HG03066 (cell line): ENCODE data around the gene IFT43.

Experiments
- ATAC-seq: cut with Tn5 transposase; IDR thresholded peaks from one replicate; pipeline ENCODE4 v1.9.1; 2021; ENCODE audit warnings: low read depth; ENCODE audit not compliant: unreplicated experiment

IFT43 gene

DNA sequence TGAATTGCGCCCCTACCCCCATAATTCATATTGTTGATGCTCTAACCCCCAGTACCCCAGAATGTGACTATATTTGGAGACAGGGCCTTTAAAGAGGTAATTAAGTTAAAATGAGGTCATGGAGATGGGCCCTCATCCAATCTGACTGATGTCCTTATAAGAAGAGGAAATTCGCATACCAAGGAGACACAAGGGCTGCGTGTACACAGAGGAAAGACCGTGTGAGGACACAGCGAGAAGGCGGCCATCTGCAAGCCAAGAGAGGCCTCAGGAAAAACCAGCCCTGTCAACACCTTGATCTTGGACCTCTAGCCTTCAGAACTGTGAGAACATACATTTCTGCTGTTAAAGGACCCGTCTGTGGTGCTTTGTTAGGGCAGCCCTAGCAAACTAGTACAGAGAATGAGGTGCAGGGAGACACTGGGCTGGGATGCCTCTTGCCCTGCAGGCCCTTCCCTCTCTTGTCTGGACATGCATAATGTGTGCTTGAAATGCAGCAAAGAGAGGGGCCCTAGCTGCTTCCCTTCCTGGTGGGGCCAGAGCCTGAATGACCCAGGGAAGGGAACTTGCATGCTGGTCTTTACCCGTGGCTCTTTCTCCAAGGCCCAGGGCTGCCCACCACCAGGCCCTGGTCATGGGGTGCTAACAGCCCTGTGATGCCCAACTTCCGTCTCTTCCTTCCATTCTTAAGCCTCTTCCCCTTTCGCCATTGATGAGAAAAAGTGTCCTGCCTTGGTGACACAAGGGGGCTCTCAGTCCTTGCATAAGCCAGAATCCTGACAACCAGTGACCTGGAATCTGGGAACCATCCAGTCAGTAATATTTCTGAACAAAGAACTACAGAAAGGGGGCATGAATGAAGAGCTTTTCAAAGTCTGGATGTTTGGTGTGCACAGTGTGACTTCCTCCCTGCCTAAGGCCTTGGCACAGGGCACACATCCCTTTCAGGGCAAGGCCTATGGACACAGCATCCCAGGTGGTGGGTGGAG, 116.1 kb downstream of the IFT43 start:
- ATAC-seq = no peak

DNA sequence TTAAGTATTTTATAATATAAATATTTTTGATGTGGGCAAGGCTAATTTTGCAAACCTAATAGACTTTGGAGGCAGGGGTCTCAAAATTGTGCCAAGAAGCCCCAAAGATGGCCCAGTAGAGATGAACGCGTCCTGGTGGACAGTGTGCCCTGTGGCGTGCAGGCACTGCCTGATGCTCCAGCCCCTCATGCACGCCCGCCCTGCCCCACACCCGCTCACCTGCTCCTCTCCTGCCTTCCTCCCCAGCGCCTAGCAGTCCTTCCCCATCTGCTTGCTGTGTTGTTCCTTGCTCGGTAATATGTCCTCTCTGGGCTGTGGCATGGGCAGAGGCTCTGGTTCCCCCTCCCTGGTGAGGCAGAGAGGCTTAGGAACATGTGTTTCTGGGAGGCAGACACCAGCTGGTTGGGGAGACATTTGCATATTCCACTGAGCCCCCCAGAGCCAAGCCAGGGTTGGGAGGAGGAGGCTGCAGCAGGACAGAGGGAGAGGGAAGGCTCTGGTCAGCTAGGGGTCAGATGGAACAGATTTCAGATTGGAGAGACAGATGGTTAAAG, 119.3 kb downstream of the IFT43 start:
- ATAC-seq = no peak

DNA sequence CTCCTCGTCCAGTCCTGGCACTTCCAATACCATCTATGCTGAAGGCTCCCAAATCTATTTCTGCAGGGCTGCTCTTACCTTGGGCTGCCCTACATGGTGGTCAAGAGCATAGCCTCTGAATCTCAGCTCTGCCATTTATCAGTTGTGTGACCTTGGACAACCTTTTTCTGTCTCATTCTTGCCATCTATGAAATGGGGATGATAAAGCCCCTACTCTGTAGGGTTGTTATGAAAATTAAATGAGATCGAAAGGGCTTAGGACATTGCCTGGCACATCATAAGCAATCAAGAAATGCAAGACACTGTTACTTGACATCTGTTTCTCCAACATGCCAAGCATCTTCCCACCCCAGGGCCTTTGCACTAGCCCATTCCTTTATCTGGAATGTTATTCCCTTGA, 120.6 kb downstream of the IFT43 start:
- no peak for ATAC-seq

DNA sequence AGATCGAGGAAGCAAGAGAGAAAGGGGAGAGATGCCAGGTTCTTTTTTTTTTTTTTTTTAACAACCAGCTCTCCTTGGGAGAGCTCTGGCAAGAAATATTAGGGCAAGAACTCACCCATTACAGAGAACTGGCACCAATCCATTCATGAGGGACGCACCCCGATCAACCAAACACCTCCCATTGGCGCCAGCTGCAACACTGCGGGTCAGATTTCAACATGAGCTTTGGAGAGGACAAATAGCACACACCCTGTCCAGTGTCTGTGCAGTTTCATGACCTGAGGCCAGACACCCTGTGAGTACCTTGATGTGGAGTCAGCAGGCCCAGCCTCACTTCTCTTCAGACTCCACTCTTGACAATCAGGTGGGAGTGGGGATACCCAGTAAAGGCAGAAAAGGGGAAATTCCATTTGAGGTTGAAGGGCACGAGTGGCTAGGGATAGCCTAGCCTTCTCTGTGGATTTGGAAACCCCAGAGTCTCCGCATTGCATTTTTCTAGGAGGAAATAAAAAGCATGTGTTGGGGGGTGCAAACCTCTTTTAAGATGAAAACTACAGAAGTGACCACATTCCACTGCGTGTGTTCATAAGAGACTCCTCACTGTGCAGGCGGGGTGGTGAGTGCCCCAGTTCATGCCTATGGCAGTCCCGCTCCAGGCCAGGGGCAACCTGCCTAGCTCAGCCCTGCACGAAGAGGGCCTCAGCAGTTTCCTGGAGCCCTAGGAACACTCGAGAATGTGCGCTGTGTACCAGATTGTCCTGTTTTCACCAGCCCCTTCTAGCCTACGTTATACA, 123.7 kb downstream of the IFT43 start:
- ATAC-seq = no peak

DNA sequence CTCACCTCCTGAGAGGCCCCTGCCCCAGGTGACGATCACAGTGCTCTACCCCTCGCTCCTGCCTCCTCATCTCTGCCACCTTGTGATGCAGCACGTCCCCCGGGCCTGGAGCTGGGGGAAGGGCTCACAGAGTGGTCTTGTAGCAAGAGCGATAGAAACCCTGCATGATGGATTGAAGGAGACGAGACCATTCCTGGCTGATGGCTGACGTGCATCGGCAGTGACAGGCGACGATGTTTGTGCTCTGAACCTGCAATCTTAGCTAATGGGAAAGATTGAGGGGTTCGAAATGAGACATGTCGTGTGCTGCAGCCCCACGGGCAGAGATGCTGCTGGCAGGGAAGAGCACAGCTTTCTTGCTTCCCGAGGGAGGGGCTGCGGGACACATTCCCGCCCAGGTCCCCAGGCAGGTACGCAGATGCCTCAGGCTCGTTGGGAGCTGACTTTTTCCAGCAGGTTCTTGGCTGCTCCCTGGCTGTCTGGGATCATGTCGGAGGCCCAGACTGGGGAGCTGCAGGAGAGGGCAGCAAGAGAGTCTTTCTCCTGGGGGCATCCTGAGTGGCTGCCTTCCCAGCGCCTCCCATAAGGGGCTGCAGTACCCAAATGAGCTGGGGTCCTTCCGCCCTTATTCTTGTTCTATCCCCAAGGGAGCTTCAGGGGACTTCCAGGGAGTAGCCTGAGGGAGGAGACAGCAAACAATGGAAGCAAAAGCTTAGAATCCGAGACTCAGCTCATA, 127.5 kb downstream of the IFT43 start:
- ATAC-seq = no peak

DNA sequence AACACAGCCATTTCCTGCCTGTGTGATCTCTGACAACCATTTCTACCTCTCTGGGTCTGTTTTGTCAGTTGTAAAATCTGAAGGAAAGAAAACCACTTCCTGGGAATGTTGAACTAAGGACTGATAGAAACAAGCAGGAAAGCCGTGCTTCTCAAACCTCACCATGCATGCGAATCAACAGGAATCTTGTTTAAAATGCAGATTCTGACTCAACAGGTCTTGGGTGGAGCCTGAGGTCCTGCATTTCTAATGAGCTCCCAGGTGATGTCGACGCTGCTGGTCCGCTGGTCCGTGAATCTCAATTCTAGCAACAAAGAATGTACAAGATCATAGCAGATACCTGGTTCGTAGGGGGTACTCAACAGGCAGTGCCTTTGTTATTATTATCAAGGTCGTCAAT, 128.1 kb downstream of the IFT43 start:
- no peak for ATAC-seq

DNA sequence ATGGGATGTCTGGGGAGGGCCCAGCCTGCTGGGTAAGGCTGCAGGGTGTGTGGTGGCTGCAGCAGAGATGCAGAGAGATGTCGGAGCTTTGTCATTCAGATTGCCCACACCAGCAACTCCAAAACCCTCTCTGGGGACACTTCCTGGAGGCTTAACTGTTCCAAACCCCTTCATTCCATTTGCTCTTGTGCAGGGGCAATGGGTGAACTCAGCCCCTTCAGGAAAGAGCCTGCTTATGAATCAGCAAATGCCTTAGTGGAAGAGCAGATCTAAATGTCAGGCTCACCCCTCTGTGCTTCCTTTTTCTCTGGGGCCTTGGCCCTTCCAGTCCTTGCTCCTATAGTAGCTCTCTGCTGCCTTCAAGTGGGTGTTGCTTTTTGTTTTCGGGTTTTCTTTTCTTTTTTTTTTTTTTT, 129.5 kb downstream of the IFT43 start:
- ATAC-seq = no peak

DNA sequence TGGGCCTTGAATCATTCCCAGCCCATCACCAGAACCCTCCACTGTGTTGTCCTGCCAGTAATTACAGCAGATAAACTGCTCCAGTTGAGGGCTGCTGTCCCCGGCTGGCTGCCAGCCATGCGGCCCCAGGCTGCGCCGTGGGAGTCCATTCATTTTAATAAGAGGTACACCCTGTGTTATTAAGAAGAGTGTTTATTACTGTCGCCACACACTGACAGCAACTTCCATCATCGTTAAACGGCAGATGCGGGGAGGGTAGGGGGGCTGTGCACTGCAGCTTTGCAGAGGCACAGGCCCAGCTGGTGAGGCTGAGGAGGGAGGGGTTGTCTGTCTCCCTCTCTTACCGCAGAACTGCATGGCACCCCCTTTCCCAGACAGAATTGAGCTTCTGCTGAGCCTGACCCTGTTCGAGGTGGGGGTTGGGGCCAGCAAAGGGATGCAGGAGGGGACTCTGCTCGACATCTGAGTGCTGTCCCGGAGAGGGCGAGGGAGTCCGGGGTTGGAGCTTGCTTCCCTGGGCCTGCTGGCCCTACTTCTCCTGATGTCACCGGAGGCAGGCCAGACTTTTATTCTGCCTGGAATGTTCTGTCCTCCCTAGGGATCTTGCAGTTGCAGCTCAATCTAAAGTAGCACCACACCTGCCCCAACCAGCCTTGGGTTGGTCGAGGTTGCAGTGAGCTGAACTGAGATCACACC, 132.4 kb downstream of the IFT43 start:
- ATAC-seq = no peak

DNA sequence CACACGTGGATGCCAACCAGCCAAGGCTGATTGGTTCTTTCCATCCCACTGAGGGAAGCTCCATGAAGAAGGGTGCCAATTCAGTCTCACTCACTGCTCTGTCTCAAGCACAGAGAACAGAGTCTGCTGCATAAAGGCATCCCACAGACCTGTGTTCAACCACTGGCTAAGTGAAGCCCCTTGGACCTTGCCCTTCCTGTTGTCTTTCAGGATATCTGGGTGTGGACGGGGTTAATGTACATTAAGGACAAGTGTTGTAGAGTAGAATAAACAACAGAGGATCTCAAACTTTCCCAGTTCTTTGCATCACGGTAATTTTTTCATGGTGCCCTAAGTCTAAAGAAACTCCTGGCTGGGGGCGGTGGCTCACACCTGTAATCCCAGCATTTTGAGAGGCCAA, 133.0 kb downstream of the IFT43 start:
- ATAC-seq = no peak

DNA sequence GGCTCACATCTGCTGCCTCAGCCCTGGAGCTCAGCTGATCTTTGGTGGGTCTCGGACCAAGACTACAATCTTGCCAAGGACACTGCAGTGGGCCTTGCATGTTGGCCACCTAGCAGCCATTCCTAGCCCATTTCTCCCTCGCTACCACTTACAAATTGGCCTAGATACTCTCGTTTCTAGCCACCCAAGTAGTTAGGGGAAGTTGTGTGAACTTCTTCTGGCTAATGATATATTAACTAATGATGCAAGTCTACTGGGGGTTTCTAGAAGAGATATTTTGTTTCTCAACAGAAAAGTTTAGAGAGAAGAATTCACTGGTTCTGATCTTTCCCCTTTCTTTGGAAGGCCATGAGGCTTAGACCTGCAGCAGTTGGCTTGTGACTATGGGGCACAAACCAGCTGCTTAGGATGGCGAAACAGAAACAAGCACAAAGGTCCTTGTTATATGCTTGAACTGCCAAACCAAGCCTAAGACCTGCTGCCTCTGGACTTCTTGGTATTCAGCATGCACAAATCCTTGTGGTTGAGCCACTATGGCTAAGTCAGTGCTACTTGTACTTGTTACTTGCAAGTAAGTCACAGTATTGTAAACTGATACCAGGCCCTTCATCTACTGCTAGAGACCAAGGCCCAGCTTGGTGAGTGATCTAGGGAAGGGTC, 135.7 kb downstream of the IFT43 start:
- no peak for ATAC-seq

DNA sequence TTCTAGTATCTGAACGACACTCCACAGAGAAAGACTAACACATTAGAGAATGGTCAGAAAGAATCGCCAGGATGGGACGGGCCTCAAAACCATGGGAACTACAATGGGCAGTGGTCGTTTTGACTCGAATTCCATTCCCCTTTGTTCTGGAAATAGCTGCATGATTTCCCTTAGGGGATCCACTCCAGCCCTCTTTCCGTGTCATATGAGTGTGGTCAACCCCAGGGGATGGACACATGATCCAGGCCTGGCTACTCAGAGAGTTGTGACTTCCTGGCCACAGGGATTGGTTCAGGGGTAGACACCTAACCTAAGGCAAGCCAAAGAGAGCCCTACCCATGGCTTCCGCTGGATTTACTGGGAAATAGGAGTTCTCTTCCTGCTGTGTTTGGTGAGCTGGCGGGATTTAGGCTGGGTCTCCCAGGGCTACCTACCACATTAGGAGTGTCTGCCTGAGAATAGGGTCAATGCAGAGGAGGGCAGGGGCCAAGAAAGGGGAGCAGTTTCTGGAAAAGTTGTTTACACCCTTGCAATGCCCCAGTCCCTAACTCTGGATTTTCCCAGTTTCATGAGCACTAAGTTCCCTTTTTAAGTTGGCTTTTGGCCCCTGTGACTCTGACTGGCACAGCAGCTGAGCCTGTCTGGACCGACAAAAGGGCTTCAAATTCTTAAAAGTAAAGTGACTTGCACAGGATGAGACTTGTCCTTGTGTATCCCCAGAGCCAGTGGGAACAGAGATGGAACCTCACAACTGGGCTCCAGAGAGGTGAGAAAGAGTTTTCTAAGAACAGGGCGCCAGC, 138.1 kb downstream of the IFT43 start:
- ATAC-seq = no peak

DNA sequence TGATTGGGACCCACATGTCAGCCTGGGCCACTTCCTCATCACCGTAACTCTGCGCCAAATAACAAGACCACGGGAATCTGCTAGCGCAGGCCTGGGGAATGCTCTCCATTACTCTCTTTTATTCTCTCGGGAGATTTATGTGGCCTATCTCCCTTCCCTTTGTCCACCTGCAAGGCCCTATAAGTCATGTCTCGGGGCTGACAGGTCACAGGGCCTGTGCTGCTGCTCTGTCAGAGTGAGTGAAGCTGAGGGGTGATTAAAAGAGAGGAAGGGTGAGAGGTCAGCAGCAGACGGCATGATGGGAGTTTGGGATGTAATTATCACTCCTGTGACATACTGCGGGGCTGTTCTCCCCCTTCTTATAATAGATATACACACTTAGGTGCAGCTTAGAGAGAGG, 139.9 kb downstream of the IFT43 start:
- no peak for ATAC-seq

DNA sequence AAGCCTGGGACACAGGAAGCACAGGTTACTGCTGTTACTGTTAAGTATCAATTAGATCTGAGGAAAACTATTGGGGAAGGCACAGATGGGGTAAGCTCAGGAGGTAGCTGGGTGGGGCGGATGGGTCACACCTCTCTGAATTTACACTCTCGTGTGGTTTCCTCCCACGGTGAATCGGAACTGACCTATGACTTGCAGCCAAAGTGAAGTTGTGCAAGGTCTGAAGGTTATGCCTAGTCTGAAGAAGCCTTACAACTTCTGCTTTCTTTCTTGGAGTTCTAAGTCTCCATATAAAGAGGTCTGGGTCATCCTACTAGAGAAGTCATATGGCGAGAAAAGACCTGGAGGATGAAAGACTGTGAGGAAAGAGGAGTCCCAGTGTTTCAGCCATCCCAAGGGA, 140.5 kb downstream of the IFT43 start:
- no peak for ATAC-seq

DNA sequence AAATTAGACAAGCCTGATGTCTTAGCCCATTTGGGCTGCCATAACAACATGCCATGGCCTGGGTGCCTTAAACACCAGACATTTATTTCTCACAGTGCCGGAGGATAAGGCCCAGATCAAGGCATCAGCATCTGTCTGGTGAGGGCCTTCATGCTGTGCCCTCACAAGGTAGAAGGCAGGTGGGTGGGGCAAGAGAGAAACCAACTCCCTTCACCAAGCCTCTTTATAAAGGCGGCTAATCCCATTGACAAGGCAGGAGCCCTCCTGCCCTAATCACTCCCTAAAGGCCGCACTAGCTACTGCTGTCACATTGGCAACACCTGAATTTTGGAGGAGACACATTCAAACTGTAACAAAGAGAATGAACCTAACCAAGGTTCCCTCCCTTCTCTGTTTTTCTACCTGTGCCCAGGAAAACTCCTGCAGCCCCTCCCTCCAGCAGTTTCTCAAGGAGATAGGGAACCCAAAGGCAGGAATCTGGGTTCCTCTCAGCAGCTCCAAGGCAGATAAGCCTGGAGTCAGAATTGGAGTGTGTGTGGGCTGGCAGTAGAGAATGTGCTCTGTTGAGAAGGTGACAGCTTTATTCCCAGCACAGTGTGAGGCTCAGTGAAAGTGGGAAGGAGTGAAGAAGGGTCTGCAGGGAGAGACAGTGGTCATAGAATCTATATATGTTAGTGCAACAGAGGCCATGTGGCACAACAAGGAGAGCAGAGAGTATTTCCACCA, 144.5 kb downstream of the IFT43 start:
- ATAC-seq = no peak

DNA sequence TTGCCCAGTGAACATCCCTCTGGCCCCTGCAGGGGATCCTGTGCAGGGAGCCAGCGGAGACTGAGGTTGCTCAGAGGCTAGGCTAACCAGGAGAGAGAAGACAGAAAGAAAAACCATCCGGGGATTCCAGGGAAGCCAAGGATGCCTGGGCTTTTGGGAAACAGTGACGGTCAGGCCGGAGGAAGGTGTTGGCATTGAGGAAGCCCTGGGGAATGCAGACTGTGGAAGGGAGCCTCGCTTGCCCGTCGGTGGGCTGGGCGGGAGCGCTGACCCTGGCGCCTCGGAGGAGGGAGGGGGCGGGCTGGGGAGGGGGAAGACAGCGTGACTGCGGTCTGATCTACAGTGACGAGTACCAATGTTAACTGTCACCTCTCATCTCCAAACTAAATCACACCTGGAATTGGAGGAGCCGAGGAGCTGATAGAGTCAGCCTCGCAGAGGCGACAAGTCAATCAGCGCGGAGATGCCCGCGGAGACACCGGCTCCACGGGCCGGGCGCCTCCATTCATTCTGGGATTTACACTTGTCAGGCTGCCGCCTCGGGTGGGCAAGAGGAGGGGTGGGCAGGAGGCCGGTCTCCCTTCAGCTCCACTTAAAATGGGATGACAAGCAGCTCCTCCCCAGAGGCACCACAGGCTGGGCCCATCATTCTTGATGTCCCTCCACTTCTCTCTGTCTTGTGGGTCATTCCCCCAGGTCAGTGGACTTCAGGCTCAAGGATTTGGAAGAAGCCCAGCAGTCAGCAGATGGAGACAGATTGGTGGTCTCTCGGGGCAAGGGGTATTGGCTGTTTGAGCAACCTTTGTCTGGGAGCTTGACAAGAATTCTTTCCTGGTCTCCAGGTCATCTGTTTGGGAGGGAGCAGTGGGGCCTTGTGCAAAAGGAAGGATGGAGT, 145.8 kb downstream of the IFT43 start:
- no peak for ATAC-seq

DNA sequence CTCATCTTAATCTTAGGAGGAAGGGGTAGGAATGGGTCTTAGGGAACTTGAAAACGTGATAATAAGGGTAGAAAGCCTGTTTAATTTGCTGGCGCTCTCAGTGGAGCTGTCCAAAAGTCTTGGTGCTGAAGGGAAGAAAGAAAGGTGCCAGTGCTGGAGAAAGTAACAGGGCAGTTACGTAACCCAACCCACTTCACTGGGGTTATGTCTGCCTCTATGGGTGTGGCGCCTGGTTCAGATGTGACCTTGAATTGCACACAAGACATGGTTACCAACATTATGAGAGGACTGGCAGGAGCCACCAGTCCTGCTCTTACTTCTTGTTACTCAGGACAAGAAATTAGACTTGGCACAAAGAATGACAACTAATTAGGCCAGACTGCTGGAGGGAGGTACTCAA, 147.5 kb downstream of the IFT43 start:
- ATAC-seq = no peak
